Hepatic stellate cell (primary cell): ENCODE measurements around the gene OR11A1.

Source experiments
- DNase-seq: peaks from one replicate; pipeline ENCODE4 v3.0.0; 2011; ENCODE audit warnings: low spot score

Gene OR11A1

GRCh38 chr6:29388533-29388932 lies 68.3 kb downstream of the OR11A1 start:
- no peak for DNase-seq

- no peak for DNase-seq
Observed at GRCh38 chr6:29376003-29376402, 80.9 kb downstream of the OR11A1 start.
